ENCODE measurements around the gene TCFL5.

Gene TCFL5

GRCh38 chr20:62872862-62873261 is 11.2 kb upstream of the TCFL5 start:
- Histone ChIP-seq H3K4me3 (ENCODE audit: low read depth, low read length) (no peak overlapping the region), H3K4me1 (ENCODE audit: control insufficient read depth, insufficient read depth, low read length) (no peaks in the 10 kb centered on the region), H3K27ac (ENCODE audit: extremely low read depth, low read depth, low read length) (no peak overlapping the region), H3K36me3 (ENCODE audit: control insufficient read depth in 2 of 2, insufficient read depth in 1 of 2, low read length in 2 of 2) (no peaks in the 10 kb centered on the region), H3K9me3 (ENCODE audit: control insufficient read depth, insufficient read depth, low read depth, low read length) (no peaks in the 10 kb centered on the region)
- TF ChIP-seq WT1 (tag by site-specific recombination; IDR thresholded peaks at IDR 0.05) (no peak), GFI1B (tag by site-specific recombination; IDR thresholded peaks at IDR 0.05) (no peak), ZBTB49 (tag by site-specific recombination; IDR thresholded peaks at IDR 0.05; ENCODE audit: low read depth) (no peak), ZNF202 (tag by site-specific recombination; IDR thresholded peaks at IDR 0.05; ENCODE audit: borderline replicate concordance) (no peak), ZSCAN4 (tag by site-specific recombination; IDR thresholded peaks at IDR 0.05) (no peak), ZEB2 (tag by site-specific recombination; IDR thresholded peaks at IDR 0.05) (no peak), ZBTB26 (tag by site-specific recombination; optimal IDR thresholded peaks at IDR 0.05) (no peak), GLI4 (tag by site-specific recombination; IDR thresholded peaks at IDR 0.05) (no peak), ZNF555 (tag by site-specific recombination; conservative IDR thresholded peaks at IDR 0.05) (no peak)
- ChIA-PET POLR2A (no interaction called here), CTCF (interaction anchor here (0.8 to 1.8 kb wide), 6 partner anchors 12 to 50 kb away, joined by 3 to 8 read pairs (median 5); no protein-coding TSS in a partner anchor)

DNA sequence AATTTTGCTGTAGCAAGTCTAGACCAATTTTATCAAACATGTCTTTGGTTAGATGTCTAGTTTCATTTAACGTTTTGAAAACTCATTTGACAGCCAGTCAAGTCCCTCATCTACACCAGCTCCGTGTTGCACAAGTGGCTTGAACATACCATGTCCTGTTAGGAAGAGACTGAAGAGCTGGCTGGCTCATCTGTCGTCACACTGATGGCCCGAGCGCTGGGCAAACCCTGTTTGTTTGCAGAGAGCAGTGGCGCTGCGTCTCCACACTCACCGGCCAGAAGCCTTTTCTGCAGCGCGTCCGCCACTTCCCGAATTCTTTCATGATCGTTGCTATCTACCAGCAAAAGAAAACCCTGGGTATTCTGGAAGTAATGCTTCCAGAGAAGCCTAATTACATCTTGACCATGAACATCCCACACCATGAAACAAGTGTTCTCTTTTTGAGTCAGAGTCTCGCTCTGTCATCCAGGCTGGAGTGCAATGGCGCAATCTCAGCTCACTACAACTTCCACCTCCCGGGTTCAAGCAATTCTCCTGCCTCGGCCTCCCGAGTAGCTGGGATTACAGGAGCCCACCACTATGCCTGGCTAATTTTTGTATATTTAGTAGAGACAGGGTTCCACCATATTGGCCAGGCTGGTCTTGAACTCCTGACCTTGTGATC is 10.7 kb upstream of the TCFL5 start:
- no peaks in the 10 kb centered on the region for H3K4me1 ChIP-seq (ENCODE audit: control insufficient read depth, insufficient read depth, low read length)
- ChIA-PET CTCF (interaction anchor here (1.2 to 1.8 kb wide), 3 partner anchors 27 to 50 kb away, joined by 5 to 8 read pairs (median 5); no protein-coding TSS in a partner anchor), POLR2A (interaction anchor here (0.6 to 0.9 kb wide), 2 partner anchors 11 to 17 kb away, joined by 3 to 5 read pairs; no protein-coding TSS in a partner anchor)
- no peak for TF ChIP-seq ZNF24 (tag by site-specific recombination; IDR thresholded peaks at IDR 0.05)
- TF ChIP-seq ZFP37 (tag by site-specific recombination; IDR thresholded peaks at IDR 0.05) = no peak
- no peak for TF ChIP-seq ZNF677 (tag by site-specific recombination; IDR thresholded peaks at IDR 0.05)
- no peak for TF ChIP-seq HOXD13 (CRISPR knock-in tag; IDR thresholded peaks at IDR 0.05; ENCODE audit: borderline replicate concordance)
- no peak for TF ChIP-seq ZSCAN30 (tag by site-specific recombination; IDR thresholded peaks at IDR 0.05)
- TF ChIP-seq ZNF211 (tag by site-specific recombination; IDR thresholded peaks at IDR 0.05; ENCODE audit: low read depth) = no peak
- TF ChIP-seq ZNF654 (tag by site-specific recombination; IDR thresholded peaks at IDR 0.05; ENCODE audit: low read depth) = no peak
- H3K4me3 ChIP-seq (ENCODE audit: low read depth, low read length) = no peak overlapping the region
- H3K36me3 ChIP-seq (ENCODE audit: control insufficient read depth in 2 of 2, insufficient read depth in 1 of 2, low read length in 2 of 2) = no peaks in the 10 kb centered on the region
- no peaks in the 10 kb centered on the region for H3K9me3 ChIP-seq (ENCODE audit: control insufficient read depth, insufficient read depth, low read depth, low read length)
- H3K27ac ChIP-seq (ENCODE audit: extremely low read depth, low read depth, low read length) = no peak overlapping the region

GRCh38 chr20:62864207-62864606 is 2.6 kb upstream of the TCFL5 start:
- POLR2A ChIA-PET = no interaction called here

More at GRCh38 chr20:62864207-62864606, 2.6 kb upstream of the TCFL5 start:
- H3K4me3 ChIP-seq (ENCODE audit: low read depth, low read length) = no peak overlapping the region
- H3K27ac ChIP-seq (ENCODE audit: extremely low read depth, low read depth, low read length) = no peak overlapping the region
- no peaks in the 10 kb centered on the region for H3K9me3 ChIP-seq (ENCODE audit: control insufficient read depth, insufficient read depth, low read depth, low read length)
- H3K4me1 ChIP-seq (ENCODE audit: control insufficient read depth, insufficient read depth, low read length) = no peaks in the 10 kb centered on the region
- TF ChIP-seq SETDB1 (IDR thresholded peaks at IDR 0.05; ENCODE audit: insufficient read length, low read length) = peak; percentile 63
- no peak for TF ChIP-seq ZNF211 (tag by site-specific recombination; IDR thresholded peaks at IDR 0.05; ENCODE audit: low read depth)
- CTCF ChIA-PET = interaction anchor here (0.6 to 0.9 kb wide), 2 partner anchors 36 to 43 kb away, joined by 3 to 4 read pairs; no protein-coding TSS in a partner anchor
- peaks cover 0 to 2% of the 10 kb centered on the region in 2 experiments; a peak in 1 of 3 replicates for H3K36me3 ChIP-seq (ENCODE audit: control insufficient read depth in 2 of 2, insufficient read depth in 1 of 2, low read length in 2 of 2)
